H9 (cell line): ENCODE measurements around the gene TIAM1. TPM values are rescaled to one million over a fixed set of nuclear protein-coding genes. Genes with fewer than 3 reads are reported as not detected.

ENCODE experiments used
- DNase-seq: peaks from one replicate; pipeline ENCODE4 v3.0.0-alpha.2; 2017
- H2AFZ ChIP-seq: one replicate; pipeline ENCODE4 v1.6.1; 2013; ENCODE audit warnings: mild to moderate bottlenecking, low read length, control low read depth, moderate library complexity
- H2AK5ac ChIP-seq: 2 replicates; pipeline ENCODE4 v1.6.1; 2013; ENCODE audit warnings: low read length, control low read depth, mixed read lengths; ENCODE audit not compliant: insufficient read length
- H2BK120ac ChIP-seq: one replicate; pipeline ENCODE4 v1.6.1; 2013; ENCODE audit warnings: low read depth, mild to moderate bottlenecking, low read length, control low read depth, inconsistent platforms; ENCODE audit not compliant: poor library complexity, severe bottlenecking
- H2BK12ac ChIP-seq: 2 replicates; pipeline ENCODE4 v1.6.1; 2013; ENCODE audit warnings: low read length, control low read depth, mixed read lengths, low read depth; ENCODE audit not compliant: insufficient read length
- H2BK15ac ChIP-seq: 2 replicates; pipeline ENCODE4 v1.6.1; 2013; ENCODE audit warnings: low read depth, low read length, control low read depth
- H2BK20ac ChIP-seq: one replicate; pipeline ENCODE4 v1.6.1; 2013; ENCODE audit warnings: low read depth, mild to moderate bottlenecking, low read length, control low read depth, inconsistent platforms; ENCODE audit not compliant: poor library complexity, severe bottlenecking
- H2BK5ac ChIP-seq: 2 replicates; pipeline ENCODE4 v1.6.1; 2013; ENCODE audit warnings: low read length, control low read depth, mixed read lengths; ENCODE audit not compliant: insufficient read length
- H3K14ac ChIP-seq: 2 replicates; pipeline ENCODE4 v1.6.1; 2013; ENCODE audit warnings: low read length, control low read depth; ENCODE audit not compliant: insufficient read depth
- H3K18ac ChIP-seq: 2 replicates; pipeline ENCODE4 v1.6.1; 2013; ENCODE audit warnings: low read depth, mild to moderate bottlenecking, mixed read lengths, low read length, control low read depth; ENCODE audit not compliant: insufficient read length
- H3K23ac ChIP-seq: 2 replicates; pipeline ENCODE4 v1.6.1; 2013; ENCODE audit warnings: low read length, control low read depth, mixed read lengths, low read depth; ENCODE audit not compliant: insufficient read length
- H3K23me2 ChIP-seq: 2 replicates; pipeline ENCODE4 v1.6.1; 2013; ENCODE audit warnings: low read depth, mild to moderate bottlenecking, mixed read lengths, low read length, control low read depth; ENCODE audit not compliant: insufficient read length, poor library complexity, severe bottlenecking
- H3K27ac ChIP-seq: 2 replicates; pipeline ENCODE4 v1.5.1; 2013; ENCODE audit warnings: low read length, control low read depth, mixed read lengths, low read depth; ENCODE audit not compliant: insufficient read length
- H3K27me3 ChIP-seq: 2 replicates; pipeline ENCODE4 v1.6.1; 2013; ENCODE audit warnings: low read length, control low read depth, inconsistent platforms; ENCODE audit not compliant: insufficient read depth
- H3K4ac ChIP-seq: 2 replicates; pipeline ENCODE4 v1.6.1; 2013; ENCODE audit warnings: low read depth, mild to moderate bottlenecking, control low read depth, inconsistent platforms, low read length, moderate library complexity
- H3K4me1 ChIP-seq: 2 replicates; pipeline ENCODE4 v1.6.1; 2013; ENCODE audit warnings: low read length, control low read depth, inconsistent platforms; ENCODE audit not compliant: insufficient read depth
- H3K4me2 ChIP-seq: 2 replicates; pipeline ENCODE4 v1.6.1; 2013; ENCODE audit warnings: low read length, control low read depth, mixed read lengths; ENCODE audit not compliant: insufficient read length, insufficient read depth
- H3K56ac ChIP-seq: 2 replicates; pipeline ENCODE4 v1.6.1; 2013; ENCODE audit warnings: low read depth, mild to moderate bottlenecking, mixed read lengths, low read length, control low read depth; ENCODE audit not compliant: insufficient read length
- H3K79me1 ChIP-seq: 2 replicates; pipeline ENCODE4 v1.6.1; 2013; ENCODE audit warnings: low read depth, mild to moderate bottlenecking, moderate library complexity, low read length, control low read depth, inconsistent platforms; ENCODE audit not compliant: insufficient read depth, poor library complexity, severe bottlenecking
- H3K79me2 ChIP-seq: 2 replicates; pipeline ENCODE4 v1.6.1; 2013; ENCODE audit warnings: low read length, control low read depth, inconsistent platforms; ENCODE audit not compliant: insufficient read depth
- H3K9ac ChIP-seq: 2 replicates; pipeline ENCODE4 v1.6.1; 2013; ENCODE audit warnings: low read length, control low read depth, mixed read lengths; ENCODE audit not compliant: insufficient read length; ENCODE audit errors: extremely low read depth
- H3K9me3 ChIP-seq: one replicate; pipeline ENCODE4 v1.6.1; 2013; ENCODE audit warnings: low read depth, low read length, inconsistent platforms; ENCODE audit not compliant: control insufficient read depth
- H3T11ph ChIP-seq: one replicate; pipeline ENCODE4 v1.6.1; 2013; ENCODE audit warnings: mild to moderate bottlenecking, low read length, control low read depth, inconsistent platforms
- H4K20me1 ChIP-seq: one replicate; pipeline ENCODE4 v1.6.1; 2013; ENCODE audit not compliant: control insufficient read depth, insufficient read length, insufficient read depth
- H4K5ac ChIP-seq: 2 replicates; pipeline ENCODE4 v1.6.1; 2013; ENCODE audit warnings: low read depth, mild to moderate bottlenecking, mixed read lengths, low read length, control low read depth; ENCODE audit not compliant: insufficient read length
- H4K8ac ChIP-seq: replicated peaks from 2 replicates; pipeline ENCODE4 v1.6.1; 2013; ENCODE audit warnings: low read length, control low read depth, mixed read lengths, low read depth; ENCODE audit not compliant: insufficient read length
- H4K91ac ChIP-seq: 2 replicates; pipeline ENCODE4 v1.6.1; 2013; ENCODE audit warnings: low read depth, mild to moderate bottlenecking, moderate library complexity, mixed read lengths, low read length, control low read depth; ENCODE audit not compliant: insufficient read length
- H3K27ac Mint-ChIP-seq, 3 experiments: 2 replicates in 2 of 3; 3 replicates in 1 of 3; pipeline ENCODE4 v1.8.0; 2020 to 2021; ENCODE audit warnings: mixed read lengths in 3 of 3, mild to moderate bottlenecking in 1 of 3, moderate library complexity in 1 of 3
- H3K27me3 Mint-ChIP-seq: 2 replicates; pipeline ENCODE4 v1.8.0; 2021; ENCODE audit warnings: low read depth, mild to moderate bottlenecking, moderate library complexity, mixed read lengths
- H3K36me3 Mint-ChIP-seq, 3 experiments: 2 replicates in 2 of 3; 3 replicates in 1 of 3; pipeline ENCODE4 v1.8.0; 2020 to 2021; ENCODE audit warnings: low read depth in 3 of 3, mixed read lengths in 3 of 3; ENCODE audit not compliant: insufficient read depth in 1 of 3
- H3K4me1 Mint-ChIP-seq, 2 experiments: 2 replicates each; pipeline ENCODE4 v1.8.0; 2020; ENCODE audit warnings: mixed read lengths in 2 of 2
- H3K4me3 Mint-ChIP-seq, 2 experiments: 2 replicates in 1 of 2; 3 replicates in 1 of 2; pipeline ENCODE4 v1.8.0; 2020 to 2021; ENCODE audit warnings: mild to moderate bottlenecking in 2 of 2, mixed read lengths in 2 of 2, moderate library complexity in 1 of 2
- H3K9me3 Mint-ChIP-seq, 2 experiments: 2 replicates in 1 of 2; 3 replicates in 1 of 2; pipeline ENCODE4 v1.8.0; 2020; ENCODE audit warnings: mild to moderate bottlenecking in 2 of 2, mixed read lengths in 2 of 2, moderate library complexity in 1 of 2
- WGBS: extraction: QIAGEN DNeasy Blood & Tissue Kit; methylation state at CpG from one replicate; pipeline ENCODE4 v1.1.7; 2013; ENCODE audit warnings: missing lambda C conversion rate, low lambda C conversion rate, mixed read lengths; ENCODE audit not compliant: insufficient read length; ENCODE audit errors: extremely low coverage; 5-methylcytosine and 5-hydroxymethylcytosine counted together
- total RNA-seq: library from RNA; stranded (reverse); gene quantifications from 2 replicates; pipeline ENCODE4 v1.2.1, GENCODE V29; 2021
- TF ChIP-seq, protein P1 (sequence below): fragments of 200-600 bp; sonication (generic); conservative IDR thresholded peaks from 3 replicates; pipeline ENCODE4 v1.8.0; 2021; ENCODE audit warnings: antibody characterized with exemption, mild to moderate bottlenecking

TIAM1 gene
- total RNA-seq, 1 experiment from 2014 or later: 23.1 TPM

DNA sequence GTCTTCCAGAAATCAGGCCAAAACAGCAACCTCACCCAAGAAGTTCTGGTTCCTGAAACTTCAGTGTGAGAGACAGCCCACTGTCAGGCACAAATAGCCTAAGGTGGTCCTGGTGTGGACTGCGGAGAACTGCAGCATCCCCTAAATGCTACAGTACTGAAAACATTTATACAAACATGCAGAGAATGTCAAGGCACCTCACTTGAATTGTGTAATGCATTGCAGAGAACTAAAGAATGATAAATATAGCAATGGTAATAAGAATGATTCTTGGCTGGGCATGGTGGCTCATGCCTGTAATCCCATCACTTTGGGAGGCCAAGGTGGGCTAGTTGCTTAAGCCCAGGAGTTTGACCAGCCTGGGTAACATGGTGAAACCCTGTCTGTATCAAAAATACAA, 138.6 kb downstream of the TIAM1 start:
- H4K91ac ChIP-seq: no peak overlapping the region
- H3K18ac ChIP-seq: no peak overlapping the region
- H2BK15ac ChIP-seq: no peak overlapping the region
- no peaks in the 10 kb centered on the region for H3K79me2 ChIP-seq
- H3K9me3 ChIP-seq: no peaks in the 10 kb centered on the region
- no peaks in the 10 kb centered on the region for H3K27me3 Mint-ChIP-seq
- H2BK20ac ChIP-seq: no peak overlapping the region
- no peak overlapping the region for H4K5ac ChIP-seq
- no peak overlapping the region for H3T11ph ChIP-seq
- no peak overlapping the region for H2BK12ac ChIP-seq
- H4K8ac ChIP-seq: no peak overlapping the region
- H4K20me1 ChIP-seq: no peaks in the 10 kb centered on the region
- H3K4ac ChIP-seq: no peak overlapping the region
- H3K4me1 ChIP-seq: no peaks in the 10 kb centered on the region
- no peak overlapping the region for H3K14ac ChIP-seq
- no peak overlapping the region for H3K56ac ChIP-seq
- H3K4me2 ChIP-seq: no peak overlapping the region
- no peaks in the 10 kb centered on the region; the same call in 1 of the 2 replicates for H3K27me3 ChIP-seq
- H2BK5ac ChIP-seq: no peak overlapping the region
- no peaks in the 10 kb centered on the region for H3K23me2 ChIP-seq
- no peak overlapping the region for H2AK5ac ChIP-seq
- TF ChIP-seq, protein P1, sequence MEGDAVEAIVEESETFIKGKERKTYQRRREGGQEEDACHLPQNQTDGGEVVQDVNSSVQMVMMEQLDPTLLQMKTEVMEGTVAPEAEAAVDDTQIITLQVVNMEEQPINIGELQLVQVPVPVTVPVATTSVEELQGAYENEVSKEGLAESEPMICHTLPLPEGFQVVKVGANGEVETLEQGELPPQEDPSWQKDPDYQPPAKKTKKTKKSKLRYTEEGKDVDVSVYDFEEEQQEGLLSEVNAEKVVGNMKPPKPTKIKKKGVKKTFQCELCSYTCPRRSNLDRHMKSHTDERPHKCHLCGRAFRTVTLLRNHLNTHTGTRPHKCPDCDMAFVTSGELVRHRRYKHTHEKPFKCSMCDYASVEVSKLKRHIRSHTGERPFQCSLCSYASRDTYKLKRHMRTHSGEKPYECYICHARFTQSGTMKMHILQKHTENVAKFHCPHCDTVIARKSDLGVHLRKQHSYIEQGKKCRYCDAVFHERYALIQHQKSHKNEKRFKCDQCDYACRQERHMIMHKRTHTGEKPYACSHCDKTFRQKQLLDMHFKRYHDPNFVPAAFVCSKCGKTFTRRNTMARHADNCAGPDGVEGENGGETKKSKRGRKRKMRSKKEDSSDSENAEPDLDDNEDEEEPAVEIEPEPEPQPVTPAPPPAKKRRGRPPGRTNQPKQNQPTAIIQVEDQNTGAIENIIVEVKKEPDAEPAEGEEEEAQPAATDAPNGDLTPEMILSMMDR: no peak
- no peak overlapping the region for H3K27ac ChIP-seq
- H2BK120ac ChIP-seq: no peak overlapping the region
- H3K27ac Mint-ChIP-seq: peak overlapping the region in 1 of 3 experiments; percentile 18; a peak in 1 of 7 replicates
- H3K4me1 Mint-ChIP-seq: peaks cover 3% of the 10 kb centered on the region in 2 experiments; a peak in 2 of 4 replicates
- WGBS: no CpG with 5 or more reads among the region's 1 CpG
- no peak overlapping the region for H3K23ac ChIP-seq
- no peaks in the 10 kb centered on the region for H3K79me1 ChIP-seq
- 0 out of 7 replicates have a peak, but pooled peaks cover 0 to 3% (median 0%) of the 10 kb centered on the region in 3 experiments for H3K36me3 Mint-ChIP-seq
- no peak overlapping the region for H2AFZ ChIP-seq
- no peak overlapping the region for H3K4me3 Mint-ChIP-seq
- H3K9me3 Mint-ChIP-seq: no peaks in the 10 kb centered on the region
- no peak overlapping the region for H3K9ac ChIP-seq
- no peak for DNase-seq
